HG03432 (cell line): ENCODE results near the gene SLC9A8.

Experiments
- ATAC-seq: cut with Tn5 transposase; IDR thresholded peaks from one replicate; pipeline ENCODE4 v1.9.1; 2021; ENCODE audit warnings: mild to moderate bottlenecking, moderate library complexity; ENCODE audit not compliant: unreplicated experiment

The SLC9A8 gene

DNA sequence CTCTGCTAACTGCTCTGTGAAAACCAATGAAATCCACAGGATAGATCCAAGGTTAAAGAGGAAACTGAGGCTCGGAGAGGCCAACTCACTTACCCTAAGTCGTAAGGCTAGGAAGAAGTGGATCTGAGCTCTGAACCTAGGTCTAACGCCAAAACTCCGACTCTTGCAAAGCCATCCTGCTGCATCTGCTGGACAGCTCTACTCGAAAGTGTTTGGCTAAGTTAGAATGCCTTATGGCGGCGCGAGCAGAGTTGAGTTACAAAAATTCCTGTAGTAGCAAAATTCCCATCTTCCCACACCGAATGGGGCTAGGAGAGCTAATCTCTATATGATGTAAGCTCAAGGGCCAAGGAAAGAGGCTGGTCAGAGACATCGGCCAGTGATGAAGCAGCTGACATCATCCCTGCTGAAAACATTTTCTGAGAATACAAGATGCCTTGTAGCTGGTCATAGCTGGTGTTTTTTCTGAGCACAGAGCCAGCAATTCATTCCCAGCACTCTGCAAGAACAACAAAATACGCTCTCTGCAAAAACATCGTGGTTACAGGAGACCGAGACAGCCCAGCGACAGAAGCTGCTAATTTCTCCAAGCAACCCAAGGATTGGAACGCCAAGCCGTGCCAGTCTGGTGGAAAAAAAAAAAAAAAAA, 100.9 kb downstream of the SLC9A8 start:
- no peak for ATAC-seq

DNA sequence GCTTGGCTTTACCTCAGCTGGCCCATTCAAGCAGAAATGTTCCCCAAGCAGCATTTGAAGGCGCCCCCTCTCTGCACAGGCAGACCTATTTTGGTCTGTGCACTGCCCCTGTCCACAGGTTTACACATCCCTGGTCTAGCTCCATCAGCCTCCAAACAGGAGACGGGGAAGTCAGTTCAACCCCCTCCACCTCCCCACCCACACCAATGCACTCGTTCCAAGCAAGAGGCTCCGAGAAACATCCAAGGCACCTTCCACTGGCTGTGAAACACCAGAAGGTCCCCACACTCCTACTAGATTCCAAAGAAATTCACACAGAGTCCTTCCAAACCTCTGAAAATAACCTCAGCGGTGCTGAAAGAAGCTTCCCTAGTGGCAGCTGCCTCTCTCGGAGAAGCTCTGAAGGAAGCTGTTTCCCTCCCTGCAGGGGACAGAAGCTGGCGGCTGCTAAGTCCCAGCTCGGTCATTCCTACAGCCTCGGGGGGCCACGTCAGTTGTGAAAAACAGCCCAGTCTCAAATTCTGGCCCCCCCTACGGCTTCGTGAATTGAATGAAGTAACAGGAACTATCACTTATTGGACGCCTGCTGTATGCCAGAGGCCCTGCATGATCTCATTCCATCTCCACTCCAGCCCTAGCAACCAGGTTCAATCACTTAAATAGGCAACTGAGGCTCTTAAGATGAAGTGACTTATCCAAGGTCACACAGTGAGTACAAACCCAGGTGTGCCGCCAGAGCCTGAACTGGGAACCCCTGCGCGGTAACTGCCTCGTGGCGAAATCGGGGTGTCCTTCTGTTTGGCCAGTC, 101.9 kb downstream of the SLC9A8 start:
- peak; percentile 7 for ATAC-seq

DNA sequence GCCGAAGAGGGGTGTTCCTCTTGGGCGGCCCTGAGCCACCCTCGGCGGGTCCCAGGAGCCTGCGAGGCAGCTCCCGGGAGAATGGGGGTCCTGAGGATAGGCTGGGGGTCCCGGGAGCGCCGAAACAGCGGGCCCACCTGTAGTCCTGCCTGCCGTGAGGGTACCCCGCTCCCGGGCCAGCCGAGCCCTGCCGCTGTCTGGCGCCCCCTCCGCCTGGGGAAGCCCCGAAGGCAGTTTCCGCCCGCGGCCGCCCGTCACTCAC, 102.4 kb downstream of the SLC9A8 start:
- ATAC-seq: peak; percentile 7

DNA sequence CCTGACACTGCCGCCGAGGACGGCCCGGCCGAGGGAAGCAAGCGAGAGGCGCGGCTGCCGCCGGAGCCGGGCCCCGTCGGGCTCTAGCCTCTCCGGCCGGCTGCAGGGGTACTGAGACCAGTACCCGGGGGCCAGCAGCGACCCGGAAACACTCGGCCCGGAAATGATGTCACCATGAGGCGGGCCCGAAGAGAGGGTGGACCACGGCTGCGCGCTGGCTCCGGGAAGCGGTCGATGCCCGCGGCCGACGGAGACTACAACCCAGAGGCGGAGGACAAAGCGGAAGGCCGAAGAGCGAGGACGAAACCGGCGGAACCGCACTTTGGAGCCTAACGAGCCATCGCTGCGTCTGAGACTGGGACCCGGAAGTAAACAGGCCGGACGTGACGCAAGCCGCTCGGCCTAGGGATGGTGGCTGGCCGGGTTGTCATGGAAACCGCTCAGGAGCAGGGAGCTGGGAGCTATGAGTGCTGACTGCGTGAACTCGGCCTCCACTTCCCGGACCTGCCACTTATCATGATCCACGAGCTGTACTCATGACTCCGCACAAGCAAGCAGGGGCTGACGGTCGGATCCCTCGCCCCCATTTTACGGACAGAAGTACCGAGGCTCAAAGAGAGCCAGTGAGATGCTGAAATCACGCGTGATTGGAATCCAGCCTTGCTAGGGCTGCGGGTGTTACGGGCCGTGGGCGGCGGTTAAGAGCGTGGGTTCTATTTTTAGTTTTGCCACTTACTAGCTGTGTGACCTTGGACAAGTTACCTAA, 102.9 kb downstream of the SLC9A8 start, which contains the start of gene SPATA2:
TSS of gene SPATA2 (minus strand) at position 150 of the 766 bp plus-strand sequence. CDS start 7,039 bp downstream, outside the sequence.
- ATAC-seq: peak; percentile 88

- no peak for ATAC-seq
These were observed 103.7 kb downstream of the SLC9A8 start for GRCh38 chr20:49916146-49917002.

- no peak for ATAC-seq
These were observed 105.8 kb downstream of the SLC9A8 start for GRCh38 chr20:49918446-49918845.

DNA sequence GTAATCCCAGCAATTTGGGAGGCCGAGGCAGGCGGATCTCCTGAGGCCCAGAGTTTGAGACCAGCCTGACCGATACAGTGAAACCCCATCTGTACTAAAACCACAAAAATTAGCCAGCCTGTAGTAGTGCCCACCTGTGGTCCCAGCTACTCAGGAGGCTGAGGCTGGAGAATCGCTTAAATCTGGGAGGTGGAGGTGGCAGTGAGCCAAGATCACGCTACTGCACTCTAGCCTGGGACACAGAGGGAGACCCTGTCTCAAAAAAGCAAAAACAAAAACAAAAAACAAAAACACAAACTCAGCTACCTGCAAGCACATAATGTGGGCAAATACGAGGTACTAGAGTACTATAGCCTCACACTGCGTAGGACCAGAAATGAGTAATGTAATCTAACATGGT, 106.4 kb downstream of the SLC9A8 start:
- no peak for ATAC-seq

- no peak for ATAC-seq
These were observed 106.8 kb downstream of the SLC9A8 start for GRCh38 chr20:49919461-49919860.

- no peak for ATAC-seq
These were observed 111.6 kb downstream of the SLC9A8 start for GRCh38 chr20:49924247-49924646.

DNA sequence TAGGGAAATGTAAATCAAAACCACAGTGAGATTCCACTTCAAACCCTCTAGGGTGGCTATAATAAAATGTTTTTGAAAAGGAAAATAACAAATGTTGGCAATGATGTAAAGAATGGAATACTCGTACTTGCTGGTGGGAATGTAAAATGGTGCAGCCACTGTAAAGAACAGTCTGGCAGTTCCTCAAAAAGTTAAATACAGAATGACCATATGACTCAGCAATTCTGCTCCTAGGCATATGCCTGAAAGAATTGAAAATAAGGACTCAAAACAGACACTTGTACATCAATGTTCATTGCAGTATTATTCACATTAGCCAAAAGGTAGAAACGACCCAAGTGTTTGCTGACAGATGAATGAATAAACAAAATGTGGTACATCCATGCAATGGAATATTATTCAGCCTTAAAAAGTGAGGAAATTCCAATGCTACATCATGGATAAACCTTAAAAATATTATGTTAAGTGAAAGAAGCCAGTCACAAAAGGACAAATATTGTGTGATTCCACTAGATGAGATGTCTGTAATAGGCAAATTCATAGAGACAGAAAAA, 113.3 kb downstream of the SLC9A8 start:
- no peak for ATAC-seq

GRCh38 chr20:49928411-49929141, 115.9 kb downstream of the SLC9A8 start:
- ATAC-seq: no peak

DNA sequence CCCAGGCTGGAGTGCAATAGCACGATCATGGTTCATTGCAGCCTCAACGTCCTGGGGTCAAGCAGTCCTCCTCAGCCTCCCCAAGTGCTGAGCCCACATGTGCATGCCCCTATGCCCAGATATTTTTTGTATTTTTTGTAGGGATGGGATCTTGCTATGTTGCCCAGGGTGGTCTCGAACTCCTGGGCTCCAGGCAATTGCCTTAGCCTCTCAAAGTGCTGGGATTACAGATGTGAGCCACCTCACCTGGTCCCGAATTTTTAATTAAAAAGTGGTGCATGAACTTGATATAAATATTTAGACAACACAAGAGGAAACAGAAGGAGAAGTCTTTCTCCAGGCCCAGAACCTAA, 116.5 kb downstream of the SLC9A8 start:
- no peak for ATAC-seq

GRCh38 chr20:49935746-49936152, 123.1 kb downstream of the SLC9A8 start:
- peak; percentile 2 for ATAC-seq

DNA sequence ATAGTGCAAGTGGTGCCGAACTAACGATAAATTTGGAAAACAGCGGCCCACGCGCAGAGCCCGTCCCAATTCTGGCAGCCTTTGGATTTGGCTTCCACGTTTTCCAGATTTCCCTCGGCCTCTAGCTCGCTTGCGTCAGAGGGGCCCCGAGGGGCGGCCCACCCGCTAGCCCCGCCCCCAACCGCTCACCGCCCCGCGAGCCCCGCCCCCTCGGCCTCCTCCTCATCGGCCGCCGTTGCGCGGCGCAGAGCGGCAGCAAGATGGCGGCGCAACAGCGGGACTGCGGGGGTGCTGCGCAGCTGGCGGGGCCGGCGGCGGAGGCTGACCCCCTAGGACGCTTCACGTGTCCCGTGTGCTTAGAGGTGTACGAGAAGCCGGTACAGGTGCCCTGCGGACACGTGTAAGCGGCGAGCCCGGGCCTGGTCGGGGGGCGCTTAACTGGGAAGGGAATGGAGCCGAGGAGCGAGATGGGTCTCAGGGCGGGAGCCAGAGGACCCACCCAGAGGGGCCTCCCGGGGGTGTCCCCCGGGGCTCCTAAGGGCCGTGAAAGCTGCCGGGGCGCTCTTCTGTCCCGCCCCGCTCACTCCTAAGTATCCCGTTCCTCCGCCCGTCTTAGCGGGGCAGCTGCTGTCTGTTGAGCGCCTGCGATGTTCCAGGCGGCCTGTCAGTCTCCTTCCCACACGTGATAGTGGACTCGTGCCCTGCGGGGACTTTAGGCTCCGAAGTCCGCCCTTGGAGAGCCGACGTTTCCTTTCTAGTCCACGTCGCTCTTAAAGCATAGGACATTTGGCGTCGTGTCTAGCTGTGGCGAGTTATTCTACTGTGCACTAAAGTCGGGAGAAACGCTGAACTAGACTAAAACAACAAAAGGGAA, 123.8 kb downstream of the SLC9A8 start, which contains the start of gene RNF114:
TSS of gene RNF114 (plus strand) at position 245 of the 874 bp plus-strand sequence. CDS start at position 261, 16 bp downstream.
- ATAC-seq: peak; percentile 79

DNA sequence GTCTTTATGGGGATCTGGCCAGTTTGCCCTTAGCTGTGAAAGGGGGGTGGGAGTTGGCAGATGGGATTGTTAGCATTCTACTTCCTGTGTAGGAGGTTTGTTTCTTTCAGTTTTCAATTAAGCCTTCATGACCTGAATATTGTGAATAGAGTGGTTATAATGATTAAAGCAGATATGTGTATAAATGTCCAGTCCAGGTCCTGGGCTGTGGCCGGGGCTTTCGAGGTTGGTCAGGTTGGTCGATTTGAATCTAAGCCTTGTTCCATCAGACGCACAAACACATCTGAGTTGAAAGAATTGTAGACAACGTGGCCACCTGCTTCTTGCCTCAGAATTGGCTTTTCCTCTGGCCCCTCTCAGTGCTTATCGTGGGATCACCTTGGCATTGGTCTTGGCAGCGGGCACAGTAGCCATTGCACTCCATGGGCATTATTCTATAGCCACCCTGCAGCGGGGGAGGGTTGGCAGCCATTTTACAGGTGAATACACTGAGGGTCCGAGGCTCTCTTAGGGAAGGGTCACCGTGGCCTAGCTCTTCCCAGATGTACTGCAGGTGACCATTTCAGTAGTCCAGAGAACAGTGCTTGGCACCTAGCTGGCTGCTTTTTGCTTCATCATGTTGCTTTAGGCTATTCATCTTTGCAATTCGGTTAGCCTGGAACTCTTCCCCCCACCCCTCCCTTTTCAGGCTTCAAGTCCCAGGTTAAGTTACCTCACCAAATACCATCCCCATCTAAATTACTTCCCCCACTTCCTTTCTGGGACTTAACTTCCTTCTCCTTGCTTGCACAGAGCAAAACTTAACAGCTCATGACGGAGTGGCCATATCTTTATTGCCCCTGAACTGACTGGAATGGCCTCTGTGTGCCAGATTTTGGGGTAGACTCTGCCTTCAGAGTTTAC, 124.7 kb downstream of the SLC9A8 start:
- ATAC-seq: peak; percentile 5

DNA sequence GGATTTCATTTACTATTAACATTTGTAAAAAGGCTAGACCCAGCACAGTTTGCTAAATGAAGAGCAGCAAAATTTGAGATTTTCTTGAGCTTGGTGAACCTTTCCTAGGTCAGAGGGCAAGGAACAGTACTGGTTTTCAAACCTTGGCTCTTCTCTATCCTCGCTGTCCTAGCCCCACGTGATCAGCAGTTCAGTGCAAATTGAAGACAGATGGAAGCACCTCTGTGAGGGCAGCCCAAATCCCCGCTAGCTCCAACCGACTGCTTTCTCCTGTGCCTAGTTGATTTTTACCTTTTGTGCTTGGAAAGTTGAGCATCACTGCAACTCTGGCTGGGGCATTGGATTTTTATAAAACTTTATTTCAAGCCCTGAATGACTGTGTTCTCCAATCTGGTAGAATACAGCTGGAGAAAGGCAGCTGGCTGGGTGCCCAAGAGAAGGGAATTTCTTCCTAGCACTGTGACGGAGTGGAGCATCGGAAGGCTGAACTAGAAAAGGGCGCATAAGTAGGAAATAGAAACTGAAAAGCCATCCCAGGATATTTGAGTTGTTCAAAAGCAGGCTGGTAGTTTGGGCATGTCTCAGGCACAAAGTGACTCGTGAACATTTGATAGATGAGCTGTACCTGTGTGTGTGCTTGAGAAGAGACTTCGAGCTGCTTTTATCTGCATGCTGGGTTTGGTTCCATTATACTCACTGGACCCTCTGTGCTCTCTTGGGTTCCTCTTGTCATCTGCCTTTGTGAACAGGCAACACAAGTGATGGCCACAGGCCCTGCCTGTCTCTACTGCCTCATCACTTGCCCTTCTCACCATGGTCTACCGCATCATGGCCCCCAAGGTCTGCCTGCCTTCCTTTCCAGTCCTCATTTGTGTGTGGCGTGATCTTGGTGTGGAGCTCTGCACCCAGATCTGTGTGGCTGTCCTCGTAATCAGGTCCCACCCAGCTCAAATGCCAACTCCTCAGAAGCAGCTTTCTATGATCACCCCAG, 125.8 kb downstream of the SLC9A8 start:
- ATAC-seq: no peak

DNA sequence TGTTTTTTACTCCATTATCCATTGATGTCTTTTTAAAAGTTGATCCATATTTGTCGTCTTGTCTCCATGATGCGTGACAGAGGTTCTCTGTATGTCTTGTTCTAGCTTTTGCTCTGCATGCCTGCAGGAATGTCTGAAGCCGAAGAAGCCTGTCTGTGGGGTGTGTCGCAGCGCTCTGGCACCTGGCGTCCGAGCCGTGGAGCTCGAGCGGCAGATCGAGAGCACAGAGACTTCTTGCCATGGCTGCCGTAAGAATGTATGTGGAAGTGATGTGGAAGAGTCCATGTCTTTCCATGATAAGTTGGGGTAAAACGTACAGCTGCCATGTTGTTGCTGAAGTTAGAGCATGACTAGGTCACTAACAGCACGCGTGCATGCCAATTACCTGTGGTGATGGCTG, 128.8 kb downstream of the SLC9A8 start:
- no peak for ATAC-seq
